PC-9 (cell line): Measurements from ENCODE around the gene ERP27. TPM values are rescaled to one million over a fixed set of nuclear protein-coding genes. Genes with fewer than 3 reads are reported as not detected.

ENCODE experiments used
- BruUV-seq: library from RNA; stranded (reverse); fragments of 400-500 nt; replicated peaks from 2 replicates; lab custom pipeline; 2021; lab: Mats Ljungman, UMichigan
- CTCF ChIA-PET: fragments of 300-600 bp; sonication (Branson Sonifier 250); formaldehyde crosslinking; loops from one replicate; lab custom pipeline; 2022; ENCODE audit warnings: antibody characterized with exemption; lab: Charles Lee
- POLR2A ChIA-PET: fragments of 300-600 bp; sonication (Branson Sonifier 250); formaldehyde crosslinking; loops from one replicate; lab custom pipeline; 2022; ENCODE audit warnings: antibody characterized with exemption; ENCODE audit not compliant: unreplicated experiment; lab: Charles Lee
- DNase-seq, 2 experiments: peaks; one replicate each; pipeline versions ENCODE4 v3.0.0 to v3.0.0-alpha.2; 2015 to 2022; ENCODE audit warnings: mixed read lengths in 1 of 2
- H2AFZ ChIP-seq: fragments of 200-600 bp; sonication (generic); 2 replicates; pipeline ENCODE4 v1.8.1; 2017; ENCODE audit warnings: antibody characterized with exemption
- H3F3A ChIP-seq: fragments of 200-600 bp; sonication (generic); 2 replicates; pipeline ENCODE4 v1.8.1; 2017; ENCODE audit warnings: antibody characterized with exemption, mild to moderate bottlenecking, low read depth; ENCODE audit not compliant: insufficient read depth
- H3K27ac ChIP-seq: fragments of 200-600 bp; sonication (generic); 2 replicates; pipeline ENCODE4 v1.6.1; 2016; ENCODE audit warnings: mixed run types
- H3K27me3 ChIP-seq: fragments of 200-600 bp; sonication (generic); 2 replicates; pipeline ENCODE4 v1.6.1; 2016; ENCODE audit warnings: low read depth, mixed run types; ENCODE audit not compliant: insufficient read depth
- H3K36me3 ChIP-seq: fragments of 200-600 bp; sonication (generic); 2 replicates; pipeline ENCODE4 v1.6.1; 2016; ENCODE audit warnings: low read depth, mixed run types
- H3K4me1 ChIP-seq: fragments of 200-600 bp; sonication (generic); replicated peaks from 2 replicates; pipeline ENCODE4 v1.6.1; 2016; ENCODE audit warnings: mixed run types; ENCODE audit not compliant: insufficient read depth
- H3K4me2 ChIP-seq: fragments of 200-600 bp; sonication (generic); 2 replicates; pipeline ENCODE4 v1.6.1; 2017; ENCODE audit warnings: mixed run types
- H3K4me3 ChIP-seq: fragments of 200-600 bp; sonication (generic); 2 replicates; pipeline ENCODE4 v1.6.1; 2016; ENCODE audit warnings: mixed run types
- H3K79me2 ChIP-seq: fragments of 200-600 bp; sonication (generic); 2 replicates; pipeline ENCODE4 v1.6.1; 2017; ENCODE audit warnings: low read depth, mixed run types
- H3K9me2 ChIP-seq: fragments of 200-600 bp; sonication (generic); 2 replicates; pipeline ENCODE4 v1.8.1; 2017; ENCODE audit warnings: mild to moderate bottlenecking; ENCODE audit not compliant: insufficient read depth
- H3K9me3 ChIP-seq: fragments of 200-600 bp; sonication (generic); 2 replicates; pipeline ENCODE4 v1.8.1; 2016; ENCODE audit warnings: low read depth; ENCODE audit not compliant: insufficient read depth
- H4K20me1 ChIP-seq: fragments of 200-600 bp; sonication (generic); 2 replicates; pipeline ENCODE4 v1.8.1; 2017; ENCODE audit not compliant: insufficient read depth
- CTCF ChIP-seq: fragments of 200-600 bp; sonication (generic); conservative IDR thresholded peaks from 2 replicates; pipeline ENCODE4 v1.6.1; 2017; ENCODE audit warnings: mixed run types, antibody characterized with exemption, mild to moderate bottlenecking, moderate library complexity
- EZH2 ChIP-seq: fragments of 200-600 bp; sonication (generic); IDR thresholded peaks from 2 replicates; pipeline ENCODE4 v1.8.0; 2017; ENCODE audit warnings: antibody characterized with exemption, low read depth
- intact Hi-C: fragments of 100-400 bp; cut with micrococcal nuclease; formaldehyde crosslinking; loops from one replicate; pipeline ENCODE4 v1.10.0; 2022; ENCODE audit not compliant: unreplicated experiment
- total RNA-seq: library from RNA; stranded (reverse); gene quantifications from 2 replicates; pipeline ENCODE4 v1.2.3, GENCODE V29; 2021

The ERP27 gene
- total RNA-seq, 1 experiment from 2014 or later, result 33.4 TPM

GRCh38 chr12:14956024-14956891 lies 17.9 kb upstream of the ERP27 start:
- ChIA-PET CTCF (no interaction called here), POLR2A (interaction anchor here (0.7 kb wide), 1 partner anchor 319 kb away, joined by 3 read pairs; no protein-coding TSS in a partner anchor)
- Histone ChIP-seq H3K27me3 (no peaks in the 10 kb centered on the region), H3K27ac (no peak overlapping the region), H3K79me2 (peaks cover 69% of the 10 kb centered on the region), H3K9me2 (no peaks in the 10 kb centered on the region), H3K4me3 (no peak overlapping the region), H3K9me3 (no peaks in the 10 kb centered on the region), H4K20me1 (no peaks in the 10 kb centered on the region), H3K4me1 (peaks cover 68% of the 10 kb centered on the region), H3K36me3 (0 out of 2 replicates have a peak, but pooled peaks cover 5% of the 10 kb centered on the region), H3F3A (peaks cover 46% of the 10 kb centered on the region), H3K4me2 (no peak overlapping the region), H2AFZ (no peak overlapping the region)
- BruUV-seq, result no TSS peak
- no peak for TF ChIP-seq CTCF
- no peak for TF ChIP-seq EZH2
- no peak for DNase-seq
- intact Hi-C loops, result no loop called here

- Histone ChIP-seq H3K4me1 (peaks cover 73% of the 10 kb centered on the region), H3F3A (peaks cover 30% of the 10 kb centered on the region), H3K9me3 (no peaks in the 10 kb centered on the region), H2AFZ (no peak overlapping the region), H3K27ac (peak overlapping the region; percentile 83), H4K20me1 (no peaks in the 10 kb centered on the region), H3K36me3 (peaks cover 18% of the 10 kb centered on the region), H3K79me2 (peaks cover 70% of the 10 kb centered on the region), H3K4me2 (peak overlapping the region; percentile 33), H3K9me2 (no peaks in the 10 kb centered on the region), H3K4me3 (no peak overlapping the region), H3K27me3 (no peaks in the 10 kb centered on the region)
- POLR2A ChIA-PET, result no interaction called here
- TF ChIP-seq EZH2 (no peak), CTCF (no peak)
- DNase-seq, result peak; percentile 40 to 90
- BruUV-seq, result no TSS peak
- CTCF ChIA-PET, result interaction anchor here (0.6 to 0.7 kb wide), 2 partner anchors 44 to 67 kb away, joined by 3 read pairs; no protein-coding TSS in a partner anchor
- intact Hi-C loops, result no loop called here
Observed at GRCh38 chr12:14954269-14954668, 15.9 kb upstream of the ERP27 start.

GRCh38 chr12:14953752-14954151 lies 15.4 kb upstream of the ERP27 start:
- no peak overlapping the region for H3K4me3 ChIP-seq
- H3K4me2 ChIP-seq, result peak overlapping the region; percentile 64
- H3K27me3 ChIP-seq, result no peaks in the 10 kb centered on the region
- no peaks in the 10 kb centered on the region for H3K9me3 ChIP-seq
- peaks cover 73% of the 10 kb centered on the region for H3K4me1 ChIP-seq
- H2AFZ ChIP-seq, result no peak overlapping the region
- TF ChIP-seq EZH2 (no peak), CTCF (no peak)
- no peaks in the 10 kb centered on the region for H4K20me1 ChIP-seq
- H3K27ac ChIP-seq, result peak overlapping the region; percentile 83
- H3K79me2 ChIP-seq, result peaks cover 65% of the 10 kb centered on the region
- H3F3A ChIP-seq, result peaks cover 30% of the 10 kb centered on the region
- CTCF ChIA-PET, result interaction anchor here (0.6 to 0.7 kb wide), 2 partner anchors 43 to 67 kb away, joined by 3 read pairs; no protein-coding TSS in a partner anchor
- POLR2A ChIA-PET, result no interaction called here
- peaks cover 23% of the 10 kb centered on the region for H3K36me3 ChIP-seq
- H3K9me2 ChIP-seq, result no peaks in the 10 kb centered on the region
- BruUV-seq, result no TSS peak
- DNase-seq, result no peak
- intact Hi-C loops, result loop anchor here (2.0 kb wide), 3 partner anchors 67 to 183 kb away; a partner anchor contains a TSS
